Fibroblast of the conjunctiva (primary cell): ENCODE data around the gene TMOD3.
"Not testable (repeated sequence)": the region's sequence is repeated elsewhere in the genome, so short reads cannot be mapped to it uniquely, and the experiment has no call there.

Source experiments
- DNase-seq: peaks from one replicate; pipeline ENCODE4 v3.0.0-alpha.2; 2010; ENCODE audit warnings: low read depth

Gene TMOD3

GRCh38 chr15:51829376-51830275, at the start of gene TMOD3:
Gene TMOD3 (plus strand): TSS chr15:51829653. CDS start chr15:51862885, 33,232 bp downstream.
- DNase-seq: peak; percentile 84

DNA sequence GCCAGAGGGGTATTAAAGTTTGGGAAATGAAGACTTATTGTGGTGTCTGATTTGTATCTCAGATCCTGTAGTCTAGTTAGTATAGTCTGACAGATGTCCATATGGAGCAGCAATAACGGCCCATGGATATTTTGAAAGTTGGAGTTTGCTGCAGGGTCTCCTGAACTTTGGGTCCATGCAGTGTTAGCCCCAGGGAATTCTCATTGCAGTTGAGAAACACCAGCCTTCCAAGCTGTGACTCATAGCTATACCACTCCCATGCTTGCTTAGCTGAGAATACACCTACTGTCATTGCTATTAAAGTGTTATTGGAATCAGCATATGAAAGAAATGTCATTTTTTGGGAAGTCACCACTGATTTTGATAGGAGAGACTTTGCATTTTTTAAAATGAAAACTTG, 48.8 kb upstream of the TMOD3 start:
- no peak for DNase-seq

- no peak for DNase-seq
Observed at GRCh38 chr15:51781506-51781905, 47.9 kb upstream of the TMOD3 start.

DNA sequence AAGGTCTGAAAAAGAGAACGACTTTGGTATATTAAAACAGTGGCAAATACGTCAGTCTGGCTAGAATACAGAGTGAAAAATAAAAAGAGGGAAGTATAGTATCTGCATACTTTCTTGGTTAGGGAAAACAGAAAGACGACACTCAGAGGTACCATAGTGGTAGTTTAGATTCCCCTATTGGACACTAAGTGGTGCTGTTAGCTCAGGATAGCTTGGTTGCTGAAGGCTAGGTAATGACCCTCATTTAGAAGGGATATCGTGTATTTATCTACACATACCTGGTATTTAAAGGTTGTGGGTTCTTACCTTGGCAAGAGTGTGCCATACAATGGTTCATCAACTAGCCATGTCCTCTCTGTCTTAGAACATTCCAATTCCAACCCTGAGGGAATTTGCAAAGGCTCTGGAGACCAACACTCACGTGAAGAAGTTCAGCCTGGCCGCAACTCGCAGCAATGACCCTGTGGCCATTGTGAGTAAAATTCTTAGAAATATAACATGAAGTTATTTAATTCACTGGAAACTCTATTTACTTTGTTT, 47.0 kb upstream of the TMOD3 start:
- DNase-seq: no peak

DNA sequence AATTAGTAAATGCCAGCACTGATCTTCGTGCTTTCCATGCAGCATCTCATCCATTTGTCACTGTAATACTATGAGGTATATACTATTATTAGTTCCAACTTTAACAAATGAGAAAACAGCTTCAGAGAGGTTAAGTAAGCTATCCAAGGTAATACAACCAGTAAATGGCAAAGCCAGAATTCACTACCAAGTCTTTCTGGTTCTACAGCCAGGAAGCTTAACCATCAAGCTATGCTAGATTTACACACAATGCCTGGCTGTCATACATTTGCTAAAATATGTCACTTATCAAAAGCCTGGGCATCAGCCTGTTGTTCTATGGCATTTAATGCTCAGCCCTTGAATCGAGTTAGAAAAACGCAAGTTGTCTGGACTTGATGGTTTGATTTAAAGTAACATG, 45.5 kb upstream of the TMOD3 start:
- DNase-seq: no peak

DNA sequence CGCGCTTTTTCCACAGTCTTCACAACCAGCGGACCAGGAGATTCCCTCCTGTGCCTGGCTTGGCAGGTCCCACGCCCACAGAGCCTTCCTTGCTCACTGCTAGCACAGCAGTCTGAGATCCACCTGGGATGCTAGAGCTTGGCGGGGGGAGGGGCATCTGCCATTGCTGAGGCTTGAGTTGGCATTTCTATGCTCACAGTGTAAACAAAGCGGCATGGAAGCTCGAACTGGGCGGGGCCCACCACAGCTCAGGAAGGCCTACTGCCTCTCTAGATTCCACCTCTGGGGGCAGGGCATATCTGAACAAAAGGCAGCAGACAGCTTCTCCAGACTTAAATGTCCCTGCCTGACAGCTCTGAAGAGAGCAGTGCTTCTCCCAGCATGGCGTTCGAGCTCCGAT, 42.3 kb upstream of the TMOD3 start:
- not testable (repeated sequence) for DNase-seq

DNA sequence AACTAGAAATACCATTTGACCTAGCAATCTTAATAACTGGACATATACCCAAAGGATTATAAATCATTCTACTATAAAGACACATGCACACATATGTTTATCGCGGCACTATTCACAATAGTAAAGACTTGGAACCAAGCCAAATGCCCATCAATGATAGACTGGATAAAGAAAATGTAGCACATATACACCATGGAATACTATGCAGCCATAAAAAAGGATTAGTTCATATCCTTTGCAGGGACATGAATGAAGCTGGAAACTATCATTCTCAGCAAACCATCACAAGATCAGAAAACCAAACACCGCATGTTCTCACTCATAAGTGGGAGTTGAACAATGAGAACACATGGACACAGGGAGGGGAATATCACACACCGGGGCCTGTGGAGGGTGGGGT, 37.0 kb upstream of the TMOD3 start:
- not testable (repeated sequence) for DNase-seq

DNA sequence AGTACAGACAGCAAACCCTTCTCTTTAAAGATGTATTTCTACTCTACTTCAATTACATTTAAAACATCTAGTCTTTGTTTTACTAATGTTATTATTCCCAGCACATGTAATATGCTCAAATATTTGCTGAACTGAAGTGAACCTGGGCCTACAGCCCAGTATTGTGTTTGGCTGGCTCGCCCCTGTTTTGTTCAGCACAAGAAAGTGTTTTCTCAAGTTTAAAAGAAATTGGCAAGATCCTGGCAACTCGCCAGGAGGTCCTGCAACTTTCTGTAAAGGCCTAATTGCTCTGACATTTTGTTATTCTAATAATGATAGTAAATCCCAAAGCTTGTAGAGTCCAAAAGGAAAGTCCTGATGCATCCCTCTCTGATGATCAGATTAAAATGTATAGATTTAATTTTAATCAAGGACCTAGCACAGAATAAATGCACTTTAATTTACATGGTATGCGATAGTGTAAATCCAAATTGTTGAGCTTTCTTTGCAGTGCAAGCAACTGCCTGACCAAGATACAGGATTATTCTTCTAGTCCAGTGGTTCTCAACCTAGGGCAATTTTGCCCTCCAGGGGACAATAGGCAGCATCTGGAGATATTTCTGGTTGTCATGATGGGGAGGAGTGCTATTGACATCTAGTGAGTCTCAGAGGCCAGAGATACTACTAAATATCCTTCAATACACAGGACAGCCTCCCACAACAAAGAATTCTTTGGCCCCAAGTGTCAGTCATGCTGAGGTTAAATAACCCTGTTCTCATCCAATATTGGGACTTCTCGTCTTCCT, 35.7 kb upstream of the TMOD3 start:
- peak; percentile 75 for DNase-seq

- DNase-seq: no peak
Observed at GRCh38 chr15:51796847-51797401, 32.5 kb upstream of the TMOD3 start.

- DNase-seq: no peak
Observed at GRCh38 chr15:51798281-51798680, 31.2 kb upstream of the TMOD3 start.

GRCh38 chr15:51799282-51800252, 29.9 kb upstream of the TMOD3 start:
- no peak for DNase-seq

- DNase-seq: no peak
Observed at GRCh38 chr15:51801391-51801835, 28.0 kb upstream of the TMOD3 start.

GRCh38 chr15:51802593-51802992, 26.9 kb upstream of the TMOD3 start:
- no peak for DNase-seq

- DNase-seq: no peak
Observed at GRCh38 chr15:51803965-51804364, 25.5 kb upstream of the TMOD3 start.

DNA sequence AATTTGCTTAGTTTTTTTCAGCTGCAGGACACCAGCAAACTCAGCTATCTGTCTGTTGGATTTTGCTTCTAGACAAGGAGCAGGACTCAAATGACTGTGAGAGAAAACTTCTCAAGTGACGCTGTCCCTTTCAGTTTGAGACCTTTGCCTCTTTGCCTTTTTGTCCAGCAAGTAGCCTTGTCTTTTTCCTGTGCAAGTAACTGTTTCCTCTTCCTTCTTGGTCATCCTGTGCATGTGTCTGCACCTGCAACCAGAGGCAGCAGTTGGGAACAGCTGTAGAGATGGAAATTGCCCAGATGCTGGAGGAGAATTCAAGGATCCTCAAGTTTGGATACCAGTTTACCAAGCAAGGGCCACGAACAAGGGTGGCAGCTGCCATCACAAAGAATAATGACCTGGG, 23.3 kb upstream of the TMOD3 start:
- no peak for DNase-seq

DNA sequence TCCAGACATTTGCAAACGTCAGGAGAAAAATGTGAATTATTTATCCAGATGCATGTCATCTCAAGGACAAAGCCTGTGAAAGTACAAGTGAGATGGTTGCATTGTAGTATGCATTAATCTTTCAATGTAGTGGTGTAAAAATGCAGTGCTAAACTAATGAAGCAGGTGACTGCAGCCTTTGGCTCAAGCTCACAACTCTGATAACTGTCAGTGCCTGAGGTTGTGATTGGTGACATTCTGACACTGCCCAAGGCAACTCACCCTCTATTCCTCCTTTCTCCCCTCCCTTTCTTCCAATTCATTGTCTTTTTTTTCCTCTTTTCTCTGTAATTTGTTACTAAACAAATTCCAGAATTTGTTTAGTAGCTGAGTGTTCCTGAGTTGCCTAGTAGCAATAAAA, 20.0 kb upstream of the TMOD3 start:
- no peak for DNase-seq

- DNase-seq: no peak
Observed at GRCh38 chr15:51812598-51812997, 16.9 kb upstream of the TMOD3 start.

DNA sequence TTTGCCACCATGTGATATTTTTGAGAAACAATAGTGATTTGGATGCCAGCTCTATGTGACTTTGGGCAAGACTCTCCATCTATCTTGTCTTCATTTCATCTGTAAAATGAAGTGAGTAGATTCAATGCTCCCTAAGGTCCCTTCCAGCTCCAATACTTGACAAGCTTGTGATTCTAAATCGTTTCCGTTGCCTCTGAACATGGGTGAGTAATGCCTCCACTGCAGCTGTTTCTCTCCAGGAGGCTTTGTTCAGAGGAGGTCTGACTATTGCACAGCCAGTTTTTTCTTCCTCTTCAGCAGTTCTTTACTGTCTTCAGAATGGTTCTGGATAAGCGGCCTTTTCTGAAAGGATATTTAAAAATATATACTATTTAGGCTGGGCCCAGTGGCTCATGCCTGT, 14.8 kb upstream of the TMOD3 start:
- no peak for DNase-seq

DNA sequence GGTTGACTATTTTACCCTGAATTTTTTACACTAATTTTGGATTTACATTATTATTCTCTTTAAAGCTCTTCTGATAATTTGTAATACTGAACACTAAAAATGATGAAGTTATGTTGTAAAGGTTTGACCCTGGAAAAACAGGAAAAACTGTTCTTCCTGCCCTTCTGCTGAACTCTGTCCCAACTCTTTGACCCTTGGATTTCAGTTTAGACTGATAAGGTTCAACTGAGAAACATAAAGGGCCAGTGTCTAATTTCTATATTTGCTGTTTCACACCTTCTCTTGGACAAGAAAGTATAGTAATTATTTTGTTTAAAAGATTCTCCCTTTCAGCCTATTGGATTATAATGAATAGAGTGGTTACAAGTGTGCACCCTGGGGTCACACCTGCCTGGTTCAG, 12.8 kb upstream of the TMOD3 start:
- DNase-seq: no peak

DNA sequence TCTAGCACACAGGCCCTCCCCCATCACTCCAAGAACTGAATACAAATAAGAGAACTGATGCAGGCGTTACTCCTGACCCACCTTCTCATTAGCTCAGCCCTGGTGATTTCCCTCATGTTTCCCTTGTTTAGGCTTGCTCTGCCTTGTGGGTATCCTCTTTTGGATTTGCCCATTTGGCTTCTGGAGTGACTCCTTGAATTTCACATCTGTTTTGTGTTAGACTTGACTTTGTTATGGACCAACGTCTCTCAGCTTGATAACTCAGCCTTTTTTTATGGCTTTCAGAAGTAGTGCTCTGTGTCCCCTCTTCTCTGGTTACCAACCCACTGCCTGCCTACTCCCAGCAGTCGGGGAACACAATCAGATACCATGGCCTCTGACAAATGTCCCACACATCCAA, 11.3 kb upstream of the TMOD3 start:
- no peak for DNase-seq

- DNase-seq: no peak
Observed at GRCh38 chr15:51825698-51826097, 3.8 kb upstream of the TMOD3 start.
